GM12878 (cell line): ENCODE measurements around the gene NUP35. TPM values are rescaled to one million over a fixed set of nuclear protein-coding genes. Genes with fewer than 3 reads are reported as not detected.
A peak's percentile ranks its signal among the peaks of the same experiment; 100 is the strongest.

Source experiments
- ATAC-seq: fragments of 200-7000 bp; cut with Tn5 transposase; 3 replicates; pipeline ENCODE4 v1.9.1; 2020; ENCODE audit warnings: mild to moderate bottlenecking, moderate library complexity
- BruUV-seq: library from RNA; stranded (reverse); fragments of 400-500 nt; replicated peaks from 2 replicates; lab custom pipeline; 2021; lab: Mats Ljungman, UMichigan
- CTCF ChIA-PET: fragments of 300-600 bp; sonication (Branson Sonifier 250); formaldehyde crosslinking; extraction: SDS; loops from one replicate; lab custom pipeline; 2021; ENCODE audit warnings: inconsistent platforms; lab: Yijun Ruan, JAX
- POLR2A ChIA-PET: fragments of 350-600 bp; formaldehyde crosslinking; extraction: SDS; loops from one replicate; lab custom pipeline; 2021; ENCODE audit warnings: inconsistent platforms; lab: Charles Lee
- RAD21 ChIA-PET: fragments of 300-600 bp; sonication (Branson Sonifier 250); formaldehyde crosslinking; loops from one replicate; lab custom pipeline; 2023; ENCODE audit warnings: antibody characterized with exemption; ENCODE audit not compliant: unreplicated experiment; lab: Charles Lee
- SMC1A ChIA-PET: fragments of 300-600 bp; sonication (Branson Sonifier 250); formaldehyde crosslinking; loops from one replicate; lab custom pipeline; 2023; ENCODE audit not compliant: unreplicated experiment, uncharacterized antibody; lab: Charles Lee
- DNase-seq: peaks from one replicate; pipeline ENCODE4 v3.0.0-alpha.2; 2011; ENCODE audit warnings: low read depth, low spot score
- FAIRE-seq: peaks from 3 replicates; lab custom pipeline; 2011; peaks lifted over from hg19 to GRCh38; lab: Jason Lieb, UNC
- H2AFZ ChIP-seq: 2 replicates; pipeline ENCODE4 v1.6.0; 2011; ENCODE audit warnings: low read depth, low read length, control low read depth; ENCODE audit not compliant: control insufficient read depth
- H3K27ac ChIP-seq: 2 replicates; pipeline ENCODE4 v1.5.1; 2011; ENCODE audit warnings: control low read depth; ENCODE audit not compliant: control insufficient read depth, insufficient read depth
- H3K27me3 ChIP-seq, 2 experiments: replicated peaks in 1 of 2; 2 replicates each; pipeline versions ENCODE4 v1.6.0 to v1.6.1; 2011; ENCODE audit warnings: low read length in 1 of 2; ENCODE audit not compliant: control insufficient read depth in 2 of 2, insufficient read depth in 2 of 2
- H3K36me3 ChIP-seq, 2 experiments: 2 replicates each; pipeline ENCODE4 v1.5.1; 2011; ENCODE audit warnings: low read length in 1 of 2; ENCODE audit not compliant: control insufficient read depth in 2 of 2, insufficient read depth in 2 of 2
- H3K4me1 ChIP-seq: 2 replicates; pipeline ENCODE4 v1.6.1; 2011; ENCODE audit warnings: mild to moderate bottlenecking, low read length, moderate library complexity, mixed read lengths; ENCODE audit not compliant: control insufficient read depth, insufficient read depth
- H3K4me2 ChIP-seq: 2 replicates; pipeline ENCODE4 v1.6.0; 2011; ENCODE audit warnings: control low read depth; ENCODE audit not compliant: control insufficient read depth, insufficient read depth
- H3K4me3 ChIP-seq: fragments of 200-600 bp; sonication (generic); 2 replicates; pipeline ENCODE4 v1.5.1; 2016
- H3K79me2 ChIP-seq: 2 replicates; pipeline ENCODE4 v1.6.0; 2011; ENCODE audit warnings: low read length; ENCODE audit not compliant: control insufficient read depth, insufficient read depth
- H3K9ac ChIP-seq: 2 replicates; pipeline ENCODE4 v1.8.0; 2011; ENCODE audit warnings: low read length, control low read depth, mixed read lengths; ENCODE audit not compliant: control insufficient read depth, insufficient read depth
- H3K9me3 ChIP-seq: replicated peaks from 3 replicates; pipeline ENCODE4 v1.5.1; 2011; ENCODE audit warnings: mild to moderate bottlenecking, low read length; ENCODE audit not compliant: control insufficient read depth, insufficient read depth
- H4K20me1 ChIP-seq: 2 replicates; pipeline ENCODE4 v1.6.0; 2011; ENCODE audit not compliant: control insufficient read depth, insufficient read depth
- PAX5 ChIP-seq: IDR thresholded peaks from 2 replicates; pipeline ENCODE4 v1.6.1; 2011; ENCODE audit warnings: low read depth, low read length, borderline replicate concordance
- RAD21 ChIP-seq: IDR thresholded peaks from 2 replicates; pipeline ENCODE4 v1.6.1; 2011; ENCODE audit warnings: mild to moderate bottlenecking, low read depth, low read length, moderate library complexity; ENCODE audit not compliant: insufficient read depth
- SIN3A ChIP-seq: IDR thresholded peaks from 2 replicates; pipeline ENCODE4 v1.6.1; 2012; ENCODE audit warnings: low read depth, low read length, improper control_type of control experiment
- SMAD1 ChIP-seq: fragments of 450-650 bp; IDR thresholded peaks from 2 replicates; pipeline ENCODE4 v1.6.1; 2018; ENCODE audit warnings: mild to moderate bottlenecking, low read depth; ENCODE audit not compliant: partially characterized antibody
- TCF7 ChIP-seq: IDR thresholded peaks from 2 replicates; pipeline ENCODE4 v1.6.1; 2014; ENCODE audit warnings: antibody characterized with exemption, borderline replicate concordance
- YY1 ChIP-seq: IDR thresholded peaks from 2 replicates; pipeline ENCODE4 v1.6.1; 2011; ENCODE audit warnings: low read depth, mild to moderate bottlenecking, low read length
- ZNF622 ChIP-seq: fragments of 450-650 bp; IDR thresholded peaks from 2 replicates; pipeline ENCODE4 v1.6.1; 2017; ENCODE audit warnings: mild to moderate bottlenecking, inconsistent platforms
- WGBS: methylation state at CpG from one replicate; pipeline ENCODE4 v1.1.6; 2016; ENCODE audit warnings: low lambda C conversion rate; ENCODE audit not compliant: insufficient replicate concordance, insufficient coverage; ENCODE audit errors: missing lambda C conversion rate; 5-methylcytosine and 5-hydroxymethylcytosine counted together
- in situ Hi-C: fragments of 300-500 bp; cut with MboI; formaldehyde crosslinking; loops from 9 replicates; pipeline ENCODE4 v1.14.3; 2018; ENCODE audit warnings: mixed read lengths
- intact Hi-C: fragments of 100-400 bp; cut with micrococcal nuclease; formaldehyde crosslinking; loops from one replicate; pipeline ENCODE4 v1.14.2; 2022; ENCODE audit not compliant: unreplicated experiment
- polyA plus RNA-seq, 11 experiments: library from polyadenylated mRNA; depleted of rRNA in 4 of 11; unstranded in 6 of 11; stranded (reverse) in 5 of 11; fragments of >200 nt; fragmentation: Nextera tagmentation in 4 of 11; fragmentation: Illumina TruSeq in 1 of 11; extraction: Ambion mirVana in 4 of 11; extraction: Trizol in 1 of 11; gene quantifications; 1 replicate in 1 of 11; 2 replicates in 10 of 11; pipeline versions ENCODE4 v1.2.1 to v1.2.3, GENCODE V29; 2011 to 2016; ENCODE audit warnings: inconsistent platforms in 2 of 11, missing spikeins in 2 of 11, low read depth in 1 of 11
- total RNA-seq, 4 experiments: library from RNA; depleted of rRNA in 3 of 4; stranded (reverse); fragments of >200 nt in 3 of 4; fragmentation: Illumina TruSeq in 1 of 4; extraction: Trizol in 1 of 4; gene quantifications; 2 replicates each; pipeline versions ENCODE4 v1.2.1 to v1.2.3, GENCODE V29; 2013 to 2021
- TF ChIP-seq, protein P1 (sequence below): fragments of 450-650 bp; formaldehyde crosslinking; IDR thresholded peaks from 2 replicates; pipeline ENCODE4 v1.4.0; 2020; ENCODE audit warnings: mild to moderate bottlenecking, moderate library complexity

Gene NUP35
- total and polyA plus RNA-seq, 10 of the 15 experiments (the other 5 are each of a cell fraction or from before 2014, with no cell fraction given): 21.4 to 57.3 (median 30.7) TPM

GRCh38 chr2:183148955-183149354 is 24.7 kb downstream of the NUP35 start:
- WGBS: 100% methylated on average over 1 of the region's 1 CpG
- Histone ChIP-seq H3K27me3 (no peaks in the 10 kb centered on the region), H3K4me1 (no peaks in the 10 kb centered on the region), H3K9me3 (peaks cover 2% of the 10 kb centered on the region), H4K20me1 (no peaks in the 10 kb centered on the region), H3K9ac (no peak overlapping the region), H3K79me2 (peaks cover 3% of the 10 kb centered on the region), H3K27ac (no peak overlapping the region), H2AFZ (no peak overlapping the region), H3K36me3 (peaks cover 2 to 12% of the 10 kb centered on the region in 2 experiments), H3K4me2 (no peak overlapping the region), H3K4me3 (no peak overlapping the region)
- ChIA-PET POLR2A (no interaction called here), RAD21 (no interaction called here), CTCF (interaction anchor here (0.7 kb wide), 1 partner anchor 14 kb away, joined by 4 read pairs; no protein-coding TSS in a partner anchor), SMC1A (interaction anchor here (0.8 to 1.0 kb wide), 4 partner anchors 9 to 46 kb away, joined by 3 read pairs; no protein-coding TSS in a partner anchor)
- no peak for TF ChIP-seq TCF7
- TF ChIP-seq YY1: no peak
- no peak for TF ChIP-seq SMAD1
- TF ChIP-seq, protein P1, sequence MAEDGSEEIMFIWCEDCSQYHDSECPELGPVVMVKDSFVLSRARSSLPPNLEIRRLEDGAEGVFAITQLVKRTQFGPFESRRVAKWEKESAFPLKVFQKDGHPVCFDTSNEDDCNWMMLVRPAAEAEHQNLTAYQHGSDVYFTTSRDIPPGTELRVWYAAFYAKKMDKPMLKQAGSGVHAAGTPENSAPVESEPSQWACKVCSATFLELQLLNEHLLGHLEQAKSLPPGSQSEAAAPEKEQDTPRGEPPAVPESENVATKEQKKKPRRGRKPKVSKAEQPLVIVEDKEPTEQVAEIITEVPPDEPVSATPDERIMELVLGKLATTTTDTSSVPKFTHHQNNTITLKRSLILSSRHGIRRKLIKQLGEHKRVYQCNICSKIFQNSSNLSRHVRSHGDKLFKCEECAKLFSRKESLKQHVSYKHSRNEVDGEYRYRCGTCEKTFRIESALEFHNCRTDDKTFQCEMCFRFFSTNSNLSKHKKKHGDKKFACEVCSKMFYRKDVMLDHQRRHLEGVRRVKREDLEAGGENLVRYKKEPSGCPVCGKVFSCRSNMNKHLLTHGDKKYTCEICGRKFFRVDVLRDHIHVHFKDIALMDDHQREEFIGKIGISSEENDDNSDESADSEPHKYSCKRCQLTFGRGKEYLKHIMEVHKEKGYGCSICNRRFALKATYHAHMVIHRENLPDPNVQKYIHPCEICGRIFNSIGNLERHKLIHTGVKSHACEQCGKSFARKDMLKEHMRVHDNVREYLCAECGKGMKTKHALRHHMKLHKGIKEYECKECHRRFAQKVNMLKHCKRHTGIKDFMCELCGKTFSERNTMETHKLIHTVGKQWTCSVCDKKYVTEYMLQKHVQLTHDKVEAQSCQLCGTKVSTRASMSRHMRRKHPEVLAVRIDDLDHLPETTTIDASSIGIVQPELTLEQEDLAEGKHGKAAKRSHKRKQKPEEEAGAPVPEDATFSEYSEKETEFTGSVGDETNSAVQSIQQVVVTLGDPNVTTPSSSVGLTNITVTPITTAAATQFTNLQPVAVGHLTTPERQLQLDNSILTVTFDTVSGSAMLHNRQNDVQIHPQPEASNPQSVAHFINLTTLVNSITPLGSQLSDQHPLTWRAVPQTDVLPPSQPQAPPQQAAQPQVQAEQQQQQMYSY (CRISPR knock-in tag): no peak
- no peak for TF ChIP-seq RAD21
- no peak for TF ChIP-seq PAX5
- TF ChIP-seq SIN3A: no peak
- TF ChIP-seq ZNF622: no peak
- ATAC-seq: no peak
- DNase-seq: no peak
- in situ Hi-C loops (no loop called here), intact Hi-C loops (no loop called here)
- FAIRE-seq: peak; percentile 7
- no TSS peak for BruUV-seq
